Nephron (organoid): ENCODE measurements around the gene CCDC180.
"Not testable (repeated sequence)": the region's sequence is repeated elsewhere in the genome, so short reads cannot be mapped to it uniquely, and the experiment has no call there.

Source experiments
- H3K27ac Mint-ChIP-seq, 3 experiments: 2 replicates each; pipeline ENCODE4 v1.8.0; 2020; ENCODE audit warnings: mixed read lengths in 3 of 3, mild to moderate bottlenecking in 2 of 3, moderate library complexity in 1 of 3
- H3K27me3 Mint-ChIP-seq: 2 replicates; pipeline ENCODE4 v1.8.0; 2021; ENCODE audit warnings: low read depth, mild to moderate bottlenecking, moderate library complexity, mixed read lengths
- H3K36me3 Mint-ChIP-seq: 2 replicates; pipeline ENCODE4 v1.8.0; 2020; ENCODE audit warnings: low read depth, mixed read lengths
- H3K4me1 Mint-ChIP-seq: 2 replicates; pipeline ENCODE4 v1.8.0; 2020; ENCODE audit warnings: mixed read lengths
- H3K4me3 Mint-ChIP-seq, 3 experiments: 2 replicates each; pipeline ENCODE4 v1.8.0; 2020; ENCODE audit warnings: mild to moderate bottlenecking in 3 of 3, mixed read lengths in 3 of 3, moderate library complexity in 2 of 3
- H3K9me3 Mint-ChIP-seq: 2 replicates; pipeline ENCODE4 v1.8.0; 2020; ENCODE audit warnings: mixed read lengths
- TF ChIP-seq, protein P1 (sequence below), 3 experiments: fragments of 200-600 bp; sonication (generic); IDR thresholded peaks; one replicate each; pipeline ENCODE4 v1.5.0; 2021; ENCODE audit warnings: antibody characterized with exemption in 3 of 3; ENCODE audit not compliant: unreplicated experiment in 3 of 3

The CCDC180 gene

DNA sequence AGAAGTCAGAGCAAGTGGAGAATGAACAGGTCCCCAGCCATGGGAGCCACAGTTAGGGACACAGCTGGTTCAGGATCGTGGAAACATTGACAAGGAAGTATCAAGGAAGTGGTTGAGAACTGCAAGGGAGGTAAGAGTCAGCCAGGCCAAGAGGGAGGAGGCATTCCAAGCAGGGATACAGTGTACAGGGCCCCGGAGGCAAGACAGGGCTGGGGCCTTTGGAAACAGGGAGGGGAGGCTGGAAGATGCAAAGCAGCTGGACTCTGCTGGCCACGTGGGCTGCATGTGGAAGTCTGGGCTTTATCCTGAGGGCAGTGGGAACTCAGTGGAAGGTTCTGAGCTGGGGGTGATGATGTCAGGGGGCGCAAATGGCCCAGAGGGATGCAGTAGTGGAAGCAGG lies 14.2 kb downstream of the CCDC180 start:
- no peak overlapping the region for H3K4me3 Mint-ChIP-seq
- H3K36me3 Mint-ChIP-seq, result peaks cover 52% of the 10 kb centered on the region
- H3K9me3 Mint-ChIP-seq, result no peaks in the 10 kb centered on the region
- H3K4me1 Mint-ChIP-seq, result no peaks in the 10 kb centered on the region
- TF ChIP-seq, protein P1, sequence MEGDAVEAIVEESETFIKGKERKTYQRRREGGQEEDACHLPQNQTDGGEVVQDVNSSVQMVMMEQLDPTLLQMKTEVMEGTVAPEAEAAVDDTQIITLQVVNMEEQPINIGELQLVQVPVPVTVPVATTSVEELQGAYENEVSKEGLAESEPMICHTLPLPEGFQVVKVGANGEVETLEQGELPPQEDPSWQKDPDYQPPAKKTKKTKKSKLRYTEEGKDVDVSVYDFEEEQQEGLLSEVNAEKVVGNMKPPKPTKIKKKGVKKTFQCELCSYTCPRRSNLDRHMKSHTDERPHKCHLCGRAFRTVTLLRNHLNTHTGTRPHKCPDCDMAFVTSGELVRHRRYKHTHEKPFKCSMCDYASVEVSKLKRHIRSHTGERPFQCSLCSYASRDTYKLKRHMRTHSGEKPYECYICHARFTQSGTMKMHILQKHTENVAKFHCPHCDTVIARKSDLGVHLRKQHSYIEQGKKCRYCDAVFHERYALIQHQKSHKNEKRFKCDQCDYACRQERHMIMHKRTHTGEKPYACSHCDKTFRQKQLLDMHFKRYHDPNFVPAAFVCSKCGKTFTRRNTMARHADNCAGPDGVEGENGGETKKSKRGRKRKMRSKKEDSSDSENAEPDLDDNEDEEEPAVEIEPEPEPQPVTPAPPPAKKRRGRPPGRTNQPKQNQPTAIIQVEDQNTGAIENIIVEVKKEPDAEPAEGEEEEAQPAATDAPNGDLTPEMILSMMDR (IDR thresholded peaks at IDR 0.05; ENCODE audit: unreplicated experiment in 3 of 3), result no peak
- no peak overlapping the region for H3K27ac Mint-ChIP-seq
- H3K27me3 Mint-ChIP-seq, result no peaks in the 10 kb centered on the region

DNA sequence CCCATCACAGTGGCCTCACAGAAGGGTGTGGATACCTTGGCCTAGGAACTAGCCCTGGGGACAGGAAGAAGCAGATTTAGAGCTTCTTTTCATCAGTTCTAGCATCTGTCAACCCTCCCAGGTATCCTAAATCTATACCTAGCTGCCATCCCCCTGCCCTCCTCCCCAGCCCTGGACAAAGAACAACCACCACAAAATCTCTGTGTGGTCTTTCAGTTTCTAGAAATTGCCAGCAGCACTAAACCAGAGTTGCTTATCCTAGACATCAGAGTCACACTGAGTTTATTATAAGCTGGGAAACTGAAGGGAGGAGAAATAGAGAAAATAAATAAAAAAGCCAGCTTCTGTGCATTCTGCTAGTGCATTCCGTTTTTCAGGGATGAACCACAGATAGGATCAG lies 14.6 kb downstream of the CCDC180 start:
- no peaks in the 10 kb centered on the region for H3K27me3 Mint-ChIP-seq

DNA sequence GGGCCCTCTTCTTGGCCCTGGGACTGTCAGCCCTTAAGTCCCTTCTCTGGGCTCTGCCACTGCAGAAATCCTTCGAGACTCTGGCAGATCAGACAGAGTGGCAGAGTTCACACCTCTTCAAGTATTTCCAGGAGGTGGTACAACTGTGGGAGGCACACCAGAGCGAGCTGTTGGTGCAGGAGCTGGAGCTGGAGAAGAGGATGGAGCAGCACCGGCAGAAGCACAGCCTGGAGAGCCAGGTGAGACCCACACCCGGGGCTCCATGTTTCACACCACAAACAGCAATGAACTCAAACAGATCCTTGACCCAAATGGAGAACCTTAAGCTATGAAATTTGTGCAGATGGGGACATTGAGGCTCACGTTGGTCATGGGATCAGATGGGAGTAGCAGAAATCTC lies 17.5 kb downstream of the CCDC180 start:
- Mint-ChIP-seq H3K27ac (no peak overlapping the region), H3K4me3 (no peak overlapping the region), H3K4me1 (no peaks in the 10 kb centered on the region), H3K36me3 (peaks cover 47% of the 10 kb centered on the region), H3K9me3 (no peaks in the 10 kb centered on the region), H3K27me3 (no peaks in the 10 kb centered on the region)
- TF ChIP-seq, protein P1 (IDR thresholded peaks at IDR 0.05; ENCODE audit: unreplicated experiment in 3 of 3), result no peak

More for the DNA sequence above, 14.6 kb downstream of the CCDC180 start:
- Mint-ChIP-seq H3K9me3 (no peaks in the 10 kb centered on the region), H3K27ac (no peak overlapping the region), H3K36me3 (peaks cover 52% of the 10 kb centered on the region), H3K4me3 (no peak overlapping the region), H3K4me1 (no peaks in the 10 kb centered on the region)
- TF ChIP-seq, protein P1 (IDR thresholded peaks at IDR 0.05; ENCODE audit: unreplicated experiment in 3 of 3), result no peak

DNA sequence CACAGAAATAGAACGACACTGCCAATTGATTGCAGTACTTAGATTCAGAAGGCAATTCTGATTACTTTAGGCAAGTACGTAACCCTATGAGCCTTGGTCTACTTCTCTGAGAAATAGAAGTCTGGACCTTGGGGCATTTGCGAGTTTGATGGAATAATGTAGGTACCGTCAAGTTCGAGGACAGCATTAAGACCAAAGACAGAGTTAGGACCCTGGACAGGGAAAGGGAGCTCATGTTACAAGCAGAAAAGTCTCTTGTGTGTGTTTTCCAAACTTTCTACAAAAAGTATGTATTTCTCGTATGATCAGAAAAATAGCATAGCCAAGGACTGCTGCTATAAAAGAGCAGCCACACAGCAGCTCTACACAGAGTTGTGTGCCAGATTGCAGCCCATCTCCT lies 20.1 kb downstream of the CCDC180 start:
- Mint-ChIP-seq H3K4me1 (no peaks in the 10 kb centered on the region), H3K4me3 (no peak overlapping the region), H3K27ac (no peak overlapping the region), H3K9me3 (peaks cover 15% of the 10 kb centered on the region), H3K27me3 (no peaks in the 10 kb centered on the region), H3K36me3 (peaks cover 66% of the 10 kb centered on the region)
- TF ChIP-seq, protein P1 (IDR thresholded peaks at IDR 0.05; ENCODE audit: unreplicated experiment in 3 of 3), result no peak

DNA sequence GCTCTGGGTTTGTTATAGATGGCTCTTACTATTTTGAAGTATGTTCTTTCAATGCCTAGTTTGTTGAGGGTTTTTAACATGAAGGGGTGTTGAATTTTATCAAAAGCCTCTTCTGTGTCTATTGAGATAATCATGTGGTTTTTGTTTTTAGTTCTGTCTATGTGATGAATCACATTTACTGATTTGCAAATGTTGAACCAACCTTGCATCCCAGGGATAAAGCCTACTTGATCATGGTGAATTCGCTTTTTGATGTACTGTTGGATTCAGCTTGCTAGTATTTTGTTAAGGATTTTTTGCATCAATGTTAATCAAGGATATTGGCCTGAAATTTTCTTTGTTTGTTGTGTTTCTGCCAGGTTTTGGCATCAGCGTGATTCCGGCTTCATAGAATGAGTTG lies 25.5 kb downstream of the CCDC180 start:
- H3K9me3 Mint-ChIP-seq, result peaks cover 46% of the 10 kb centered on the region
- H3K4me3 Mint-ChIP-seq, result no peak overlapping the region
- TF ChIP-seq, protein P1 (IDR thresholded peaks at IDR 0.05; ENCODE audit: unreplicated experiment in 3 of 3), result no peak
- H3K4me1 Mint-ChIP-seq, result no peaks in the 10 kb centered on the region
- H3K27me3 Mint-ChIP-seq, result no peaks in the 10 kb centered on the region
- no peak overlapping the region for H3K27ac Mint-ChIP-seq
- peaks cover 85% of the 10 kb centered on the region for H3K36me3 Mint-ChIP-seq

DNA sequence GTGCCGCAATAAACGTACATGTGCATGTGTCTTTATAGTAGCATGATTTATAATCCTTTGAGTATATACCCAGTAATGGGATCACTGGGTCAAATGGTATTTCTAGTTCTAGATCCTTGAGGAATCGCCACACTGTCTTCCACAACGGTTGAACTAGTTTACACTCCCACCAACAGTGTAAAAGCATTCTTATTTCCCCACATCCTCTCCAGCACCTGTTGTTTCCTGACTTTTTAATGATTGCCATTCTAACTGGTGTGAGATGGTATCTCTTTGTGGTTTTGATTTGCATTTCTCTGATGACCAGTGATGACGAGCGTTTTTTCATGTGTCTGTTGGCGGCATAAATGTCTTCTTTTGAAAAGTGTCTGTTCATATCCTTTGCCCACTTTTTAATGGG lies 28.2 kb downstream of the CCDC180 start:
- not testable (repeated sequence) for H3K4me3 Mint-ChIP-seq, H3K27ac Mint-ChIP-seq, H3K27me3 Mint-ChIP-seq, H3K4me1 Mint-ChIP-seq
- Mint-ChIP-seq H3K36me3 (peaks cover 88% of the 10 kb centered on the region), H3K9me3 (peaks cover 54% of the 10 kb centered on the region)
